IMR-90 (cell line): Measurements from ENCODE around the gene CNPY4.

ENCODE experiments used
- BHLHE40 ChIP-seq: fragments of 150-350 bp; IDR thresholded peaks from 2 replicates; pipeline ENCODE4 v1.6.1; 2016; ENCODE audit warnings: mild to moderate bottlenecking, low read depth, low read length
- CEBPB ChIP-seq: IDR thresholded peaks from 2 replicates; pipeline ENCODE4 v1.6.1; 2012; ENCODE audit warnings: low read depth, low read length, improper control_type of control experiment
- CHD1 ChIP-seq: IDR thresholded peaks from 2 replicates; pipeline ENCODE4 v1.6.1; 2012; ENCODE audit warnings: low read depth, low read length, improper control_type of control experiment
- CTCF ChIP-seq: conservative IDR thresholded peaks from 2 replicates; pipeline ENCODE4 v1.5.1; 2012; ENCODE audit warnings: mild to moderate bottlenecking, low read depth, low read length, improper control_type of control experiment
- ELK1 ChIP-seq: fragments of 150-350 bp; IDR thresholded peaks from 2 replicates; pipeline ENCODE4 v1.6.1; 2016; ENCODE audit warnings: low read depth, mild to moderate bottlenecking, low read length, moderate library complexity, borderline replicate concordance
- MAFK ChIP-seq: IDR thresholded peaks from 2 replicates; pipeline ENCODE4 v1.6.1; 2012; ENCODE audit warnings: low read depth, low read length, improper control_type of control experiment
- POLR2A ChIP-seq: IDR thresholded peaks from 2 replicates; pipeline ENCODE4 v1.6.1; 2012; ENCODE audit warnings: mild to moderate bottlenecking, low read depth, low read length
- RAD21 ChIP-seq: IDR thresholded peaks from 2 replicates; pipeline ENCODE4 v1.6.1; 2012; ENCODE audit warnings: low read length, improper control_type of control experiment
- RFX5 ChIP-seq: IDR thresholded peaks from 2 replicates; pipeline ENCODE4 v1.8.0; 2012; ENCODE audit warnings: low read depth, mild to moderate bottlenecking, low read length, moderate library complexity
- SMC3 ChIP-seq: fragments of 150-350 bp; IDR thresholded peaks from 2 replicates; pipeline ENCODE4 v1.6.1; 2016; ENCODE audit warnings: low read depth, mild to moderate bottlenecking, antibody characterized with exemption, low read length, moderate library complexity
- USF2 ChIP-seq: fragments of 150-350 bp; IDR thresholded peaks from 2 replicates; pipeline ENCODE4 v1.6.1; 2017; ENCODE audit warnings: mild to moderate bottlenecking, antibody characterized with exemption, low read length, low read depth

GRCh38 chr7:100163006-100163531 lies 43.6 kb downstream of the CNPY4 start:
- TF ChIP-seq CTCF: no peak
- TF ChIP-seq POLR2A: no peak
- TF ChIP-seq ELK1: no peak
- TF ChIP-seq SMC3: no peak
- TF ChIP-seq CEBPB: no peak
- TF ChIP-seq RAD21: no peak
- TF ChIP-seq BHLHE40: no peak
- TF ChIP-seq MAFK: no peak
- no peak for TF ChIP-seq USF2
- no peak for TF ChIP-seq CHD1
- no peak for TF ChIP-seq RFX5
